ENCODE results near the gene KRTAP6-3.

- TF ChIP-seq POLR2A (IDR thresholded peaks at IDR 0.05): no peak
- TF ChIP-seq CTCF (IDR thresholded peaks at IDR 0.05): no peak
These were observed 30.9 kb upstream of the KRTAP6-3 start, which contains the start of gene KRTAP19-7 for GRCh38 chr21:30561264-30561895.

Measured in uterus (tissue), 2 donors.